IPS-15b (cell line): ENCODE measurements around the gene HNRNPF.

Experiments used
- H3K27me3 ChIP-seq: one replicate; pipeline ENCODE4 v1.6.1; 2013; ENCODE audit warnings: low read length; ENCODE audit not compliant: control insufficient read depth, insufficient read depth
- H3K36me3 ChIP-seq: one replicate; pipeline ENCODE4 v1.6.1; 2013; ENCODE audit warnings: low read length; ENCODE audit not compliant: control insufficient read depth, insufficient read depth
- H3K4me1 ChIP-seq: one replicate; pipeline ENCODE4 v1.6.1; 2013; ENCODE audit warnings: mild to moderate bottlenecking, low read length; ENCODE audit not compliant: control insufficient read depth, insufficient read depth
- H3K4me3 ChIP-seq: one replicate; pipeline ENCODE4 v1.5.1; 2013; ENCODE audit warnings: low read depth, low read length
- H3K9ac ChIP-seq: one replicate; pipeline ENCODE4 v1.6.1; 2013; ENCODE audit warnings: low read depth, mild to moderate bottlenecking, low read length
- H3K9me3 ChIP-seq: one replicate; pipeline ENCODE4 v1.6.1; 2013; ENCODE audit warnings: mild to moderate bottlenecking, low read length; ENCODE audit not compliant: control insufficient read depth, insufficient read depth

HNRNPF gene

DNA sequence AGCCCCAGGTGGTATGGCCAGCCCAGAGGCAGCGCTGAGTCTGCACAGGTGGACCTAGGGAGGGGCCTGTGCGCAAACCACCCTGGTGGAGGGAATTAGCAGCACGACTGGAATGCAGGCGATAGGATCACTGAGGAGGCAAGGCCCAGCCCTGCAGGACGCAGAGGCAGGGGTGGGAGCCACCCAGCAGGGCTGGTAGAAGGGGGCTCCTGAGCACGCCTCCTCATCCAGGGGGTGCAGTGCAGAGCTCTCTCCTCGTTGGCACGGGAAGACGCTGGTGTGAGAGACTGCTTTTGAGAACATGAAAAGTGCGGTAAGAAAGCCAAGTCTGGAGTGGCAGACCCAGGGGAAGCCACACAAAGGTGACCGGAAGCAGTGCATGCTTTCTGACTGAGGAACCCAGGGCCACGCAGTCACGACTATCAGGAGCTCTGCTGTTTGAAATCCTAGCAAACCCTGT is 31.5 kb downstream of the HNRNPF start:
- H3K9me3 ChIP-seq = no peaks in the 10 kb centered on the region
- H3K27me3 ChIP-seq = no peaks in the 10 kb centered on the region
- no peak overlapping the region for H3K9ac ChIP-seq
- no peaks in the 10 kb centered on the region for H3K36me3 ChIP-seq
- peaks cover 11% of the 10 kb centered on the region for H3K4me1 ChIP-seq
- no peak overlapping the region for H3K4me3 ChIP-seq

DNA sequence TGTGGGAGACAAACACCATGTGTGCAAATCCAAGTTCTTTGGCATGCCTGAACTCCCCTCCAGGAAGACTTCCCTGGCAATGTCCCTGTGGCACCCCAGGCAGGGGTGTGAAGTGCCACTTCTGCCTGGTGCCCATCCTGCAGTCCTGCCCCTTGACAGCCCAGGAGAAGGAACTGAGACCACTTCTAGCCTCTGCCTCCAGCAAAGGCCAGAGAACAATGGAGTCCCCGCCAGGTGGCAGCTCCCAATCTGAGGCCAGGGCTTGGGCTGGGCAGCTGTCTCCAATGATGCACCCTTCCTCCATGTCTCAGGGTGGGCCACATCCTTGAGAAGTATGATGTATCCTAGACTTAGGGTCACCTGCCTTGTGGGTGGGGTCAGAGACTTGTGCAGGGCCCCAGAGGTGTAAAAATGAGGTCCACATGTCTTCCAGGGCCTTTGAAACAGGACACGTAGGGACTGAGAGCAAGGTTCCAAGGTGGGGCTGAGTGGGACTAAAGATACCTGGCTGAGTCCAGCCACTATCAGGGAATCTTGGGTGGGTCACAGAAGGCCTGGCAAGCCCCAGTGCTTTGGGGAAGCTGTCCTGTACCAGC is 32.1 kb downstream of the HNRNPF start:
- H3K27me3 ChIP-seq = no peaks in the 10 kb centered on the region
- H3K4me3 ChIP-seq = no peak overlapping the region
- peaks cover 11% of the 10 kb centered on the region for H3K4me1 ChIP-seq
- no peaks in the 10 kb centered on the region for H3K36me3 ChIP-seq
- H3K9me3 ChIP-seq = no peaks in the 10 kb centered on the region
- no peak overlapping the region for H3K9ac ChIP-seq

DNA sequence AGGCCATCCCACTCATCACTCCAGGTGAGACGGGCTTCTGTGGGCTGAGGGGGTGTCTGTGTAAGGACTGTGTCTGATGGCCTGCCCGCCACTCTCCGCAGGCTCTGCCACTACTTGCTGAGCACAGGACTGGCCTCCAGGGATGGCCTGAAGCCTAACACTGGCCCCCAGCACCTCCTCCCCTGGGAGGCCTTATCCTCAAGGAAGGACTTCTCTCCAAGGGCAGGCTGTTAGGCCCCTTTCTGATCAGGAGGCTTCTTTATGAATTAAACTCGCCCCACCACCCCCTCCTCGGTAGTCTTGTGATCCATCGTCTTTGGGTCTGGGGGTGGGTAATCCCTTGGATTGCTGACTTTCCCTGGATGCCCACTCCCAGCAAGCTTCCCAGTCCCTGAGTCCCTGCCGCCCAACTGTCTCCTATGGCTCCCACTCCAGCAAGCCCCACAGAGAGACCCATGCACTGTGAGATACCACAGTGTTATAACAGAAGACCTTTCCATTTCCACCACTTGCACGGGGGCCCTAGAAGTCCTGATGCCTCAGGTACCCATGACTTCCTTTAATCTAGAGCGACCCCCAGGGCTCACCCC is 32.8 kb downstream of the HNRNPF start:
- no peaks in the 10 kb centered on the region for H3K27me3 ChIP-seq
- peaks cover 11% of the 10 kb centered on the region for H3K4me1 ChIP-seq
- H3K9me3 ChIP-seq = no peaks in the 10 kb centered on the region
- no peaks in the 10 kb centered on the region for H3K36me3 ChIP-seq
- no peak overlapping the region for H3K9ac ChIP-seq
- H3K4me3 ChIP-seq = no peak overlapping the region

GRCh38 chr10:43375401-43376020 is 33.5 kb downstream of the HNRNPF start:
- no peaks in the 10 kb centered on the region for H3K9me3 ChIP-seq
- no peaks in the 10 kb centered on the region for H3K27me3 ChIP-seq
- H3K4me3 ChIP-seq = no peak overlapping the region
- H3K36me3 ChIP-seq = no peaks in the 10 kb centered on the region
- H3K4me1 ChIP-seq = peaks cover 11% of the 10 kb centered on the region
- no peak overlapping the region for H3K9ac ChIP-seq

- H3K9ac ChIP-seq = no peak overlapping the region
- no peaks in the 10 kb centered on the region for H3K27me3 ChIP-seq
- H3K4me1 ChIP-seq = peaks cover 11% of the 10 kb centered on the region
- H3K9me3 ChIP-seq = no peaks in the 10 kb centered on the region
- H3K4me3 ChIP-seq = no peak overlapping the region
- H3K36me3 ChIP-seq = no peaks in the 10 kb centered on the region
Measured at GRCh38 chr10:43374194-43374593, 34.8 kb downstream of the HNRNPF start.

DNA sequence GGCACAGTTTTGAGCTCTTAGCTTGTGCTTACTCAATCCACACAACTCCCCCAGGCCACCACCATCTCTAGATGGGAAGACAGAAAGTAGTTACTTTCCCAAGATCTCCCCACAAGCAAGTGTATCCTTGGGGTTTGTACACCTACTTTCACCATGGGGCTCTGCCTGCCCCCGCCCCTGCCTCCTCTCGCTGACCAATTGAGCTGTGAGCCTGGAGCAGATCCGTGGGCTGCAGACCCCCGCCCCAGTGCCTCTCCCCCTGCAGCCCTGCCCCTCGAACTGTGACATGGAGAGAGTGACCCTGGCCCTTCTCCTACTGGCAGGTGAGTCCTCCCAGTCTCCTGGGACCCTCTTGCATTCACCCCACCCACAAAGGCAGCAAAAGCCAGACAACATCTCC is 35.5 kb downstream of the HNRNPF start:
- Histone ChIP-seq H3K9ac (no peak overlapping the region), H3K4me3 (no peak overlapping the region), H3K4me1 (peaks cover 11% of the 10 kb centered on the region), H3K9me3 (no peaks in the 10 kb centered on the region), H3K36me3 (no peaks in the 10 kb centered on the region), H3K27me3 (no peaks in the 10 kb centered on the region)

DNA sequence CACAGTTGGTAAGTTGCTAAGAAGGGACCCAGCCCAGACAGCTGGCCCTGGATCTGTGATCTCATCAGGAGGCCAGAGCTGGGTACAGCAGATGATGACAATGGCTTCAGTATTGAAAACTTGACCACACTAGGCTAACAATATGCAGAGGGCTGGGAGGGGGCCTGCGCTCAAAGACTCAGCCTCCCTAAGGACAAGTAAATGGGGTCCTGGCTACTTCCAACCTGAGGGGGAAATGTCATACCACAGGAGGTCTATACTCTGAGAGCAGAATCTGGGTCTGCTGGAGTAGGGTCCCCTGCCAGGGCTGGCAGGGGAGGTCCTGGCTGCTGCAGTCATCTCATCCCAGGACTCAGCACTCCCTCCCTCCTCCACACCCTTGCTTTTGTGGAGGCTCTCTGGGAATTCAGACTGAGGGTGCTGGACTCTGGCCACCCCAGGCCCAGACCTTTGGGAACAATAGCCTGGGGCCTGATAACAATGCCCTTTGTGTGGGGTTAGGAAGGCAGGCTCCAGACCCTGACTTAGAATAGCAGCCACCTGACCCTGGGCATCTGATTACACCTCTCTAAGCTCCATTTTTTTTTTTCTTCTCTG is 36.1 kb downstream of the HNRNPF start:
- Histone ChIP-seq H3K36me3 (no peaks in the 10 kb centered on the region), H3K9ac (peak overlapping the region; percentile 12), H3K27me3 (no peaks in the 10 kb centered on the region), H3K9me3 (no peaks in the 10 kb centered on the region), H3K4me1 (peaks cover 11% of the 10 kb centered on the region), H3K4me3 (no peak overlapping the region)

DNA sequence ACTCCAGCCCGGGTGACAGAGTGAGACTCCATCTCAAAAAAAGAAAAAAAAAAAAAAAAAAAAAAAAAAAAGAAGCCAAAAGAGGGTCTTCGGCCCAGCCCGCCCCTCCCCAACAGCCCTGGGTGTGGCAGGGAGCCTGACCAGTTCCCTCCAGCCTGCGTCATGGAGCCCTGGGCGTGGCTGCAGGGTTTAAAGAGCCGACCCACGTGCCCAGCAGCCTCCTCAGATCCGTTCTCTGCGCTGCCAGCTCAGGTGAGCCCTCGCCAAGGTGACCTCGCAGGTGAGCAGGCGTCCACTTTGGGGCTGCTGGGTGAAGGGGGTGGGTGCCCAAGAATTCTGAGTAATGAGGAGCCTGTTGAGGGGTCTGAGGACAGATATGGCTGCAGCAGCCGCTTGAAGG is 37.6 kb downstream of the HNRNPF start, which contains the start of gene FXYD4:
TSS of gene FXYD4 (plus strand) at position 219 of the 400 bp plus-strand sequence. CDS start 2,111 bp downstream, outside the sequence.
- H3K36me3 ChIP-seq = no peaks in the 10 kb centered on the region
- no peaks in the 10 kb centered on the region for H3K27me3 ChIP-seq
- no peak within 1 kb of the TSS for H3K4me3 ChIP-seq
- peaks cover 2% of the 10 kb centered on the region for H3K4me1 ChIP-seq
- H3K9me3 ChIP-seq = no peaks in the 10 kb centered on the region
- no peak within 1 kb of the TSS for H3K9ac ChIP-seq

DNA sequence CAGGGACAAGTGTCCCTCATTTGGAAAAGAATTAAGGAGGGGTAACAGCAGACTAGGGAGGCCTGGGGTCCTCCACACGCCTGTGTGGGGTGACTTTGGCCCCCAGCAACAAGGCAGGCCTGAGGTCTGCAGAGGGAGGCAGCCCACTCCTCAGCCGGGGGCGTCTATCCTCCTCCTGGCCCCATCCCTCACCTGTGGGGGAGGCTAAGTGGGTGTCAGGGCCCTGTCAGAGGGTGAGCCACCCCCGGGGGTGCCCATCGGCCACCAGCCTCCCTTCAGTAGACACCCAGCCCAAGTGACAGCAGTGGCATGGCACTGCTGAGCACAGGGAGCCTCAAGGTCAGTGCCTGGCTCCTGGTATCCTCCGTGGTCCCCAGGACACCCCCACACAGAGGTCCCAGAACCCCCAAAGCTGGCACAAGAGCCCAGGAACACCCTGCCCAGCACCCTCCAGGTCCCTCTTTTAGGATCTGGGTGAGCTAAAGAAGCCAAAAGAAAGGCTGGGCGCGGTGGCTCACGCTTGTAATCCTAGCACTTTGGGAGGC is 38.2 kb downstream of the HNRNPF start:
- Histone ChIP-seq H3K27me3 (no peaks in the 10 kb centered on the region), H3K9me3 (no peaks in the 10 kb centered on the region), H3K9ac (no peak overlapping the region), H3K4me3 (no peak overlapping the region), H3K4me1 (peaks cover 2% of the 10 kb centered on the region), H3K36me3 (no peaks in the 10 kb centered on the region)

- H3K4me3 ChIP-seq = no peak overlapping the region
- peaks cover 2% of the 10 kb centered on the region for H3K4me1 ChIP-seq
- H3K27me3 ChIP-seq = peaks cover 5% of the 10 kb centered on the region
- no peaks in the 10 kb centered on the region for H3K36me3 ChIP-seq
- no peaks in the 10 kb centered on the region for H3K9me3 ChIP-seq
- no peak overlapping the region for H3K9ac ChIP-seq
Measured at GRCh38 chr10:43369921-43370320, 39.1 kb downstream of the HNRNPF start.

GRCh38 chr10:43365001-43365400 is 44.0 kb downstream of the HNRNPF start:
- Histone ChIP-seq H3K9me3 (no peaks in the 10 kb centered on the region), H3K4me1 (peaks cover 4% of the 10 kb centered on the region), H3K36me3 (no peaks in the 10 kb centered on the region), H3K9ac (no peak overlapping the region), H3K4me3 (no peak overlapping the region), H3K27me3 (peaks cover 7% of the 10 kb centered on the region)
